ENCODE measurements around the gene MGMT. TPM values are rescaled to one million over a fixed set of nuclear protein-coding genes. Genes with fewer than 3 reads are reported as not detected.

The MGMT gene
- polyA plus RNA-seq, 12 donors, result 11.3 to 18.1 (median 13.5) TPM; not detected in 1

DNA sequence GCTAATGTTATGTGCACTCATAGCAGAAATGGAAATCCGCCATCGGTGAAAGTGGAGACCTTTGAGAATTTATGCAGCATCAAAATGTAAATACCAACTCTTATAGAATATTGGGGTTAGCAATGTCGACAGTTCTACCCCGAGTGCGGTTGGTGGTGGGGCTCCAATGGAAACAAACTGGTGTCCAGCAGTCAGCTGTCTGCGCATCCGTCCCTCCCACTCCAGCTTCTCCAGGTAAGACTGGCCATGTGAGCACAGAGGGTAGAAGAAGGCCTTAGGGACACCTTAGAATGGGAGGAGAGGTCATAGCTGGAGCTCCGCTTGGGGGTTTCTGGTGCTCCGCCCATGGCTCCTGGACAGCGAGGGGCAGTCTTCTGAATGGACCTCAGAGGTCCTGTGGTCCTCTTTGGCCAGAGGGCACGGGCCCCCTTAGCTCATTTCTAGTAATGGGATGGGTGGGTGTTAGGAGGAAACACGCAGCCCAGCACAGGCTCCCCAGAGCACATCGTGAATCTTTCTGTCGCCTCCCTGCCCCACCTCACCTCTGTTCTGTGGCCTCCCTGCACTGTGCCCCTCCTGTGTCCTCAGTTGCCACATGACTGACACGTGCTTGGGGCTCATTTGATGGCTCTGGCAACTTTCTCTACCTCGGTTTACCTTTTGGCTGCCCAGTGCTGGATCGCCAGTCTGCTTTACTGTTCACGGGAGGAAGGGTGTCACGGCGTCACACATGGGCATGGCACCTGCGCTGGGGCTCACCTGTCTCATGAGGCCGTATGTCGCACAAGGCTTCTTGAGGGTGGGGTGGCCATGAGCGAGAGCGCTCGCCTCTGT, 50.0 kb downstream of the MGMT start:
- DNase-seq, result no peak

DNA sequence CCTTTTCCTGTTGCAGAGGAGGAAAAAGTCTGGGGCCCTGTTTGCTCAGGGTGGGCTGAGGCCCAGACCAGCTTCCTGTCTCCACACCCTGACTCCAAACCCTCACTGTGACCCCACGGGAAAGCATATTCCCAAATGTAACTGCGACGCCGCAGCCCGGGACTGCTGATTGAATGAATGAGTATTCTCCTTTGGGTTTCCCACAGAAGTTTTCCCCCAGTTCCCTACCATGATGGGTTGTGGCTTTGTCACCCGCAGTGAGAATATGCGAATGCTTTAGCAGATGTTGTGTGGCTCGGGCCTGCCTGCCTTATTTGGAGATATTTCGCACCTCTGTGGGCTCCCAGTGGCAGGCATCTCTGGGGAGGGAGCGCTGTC, 50.6 kb downstream of the MGMT start:
- no peak for DNase-seq

DNA sequence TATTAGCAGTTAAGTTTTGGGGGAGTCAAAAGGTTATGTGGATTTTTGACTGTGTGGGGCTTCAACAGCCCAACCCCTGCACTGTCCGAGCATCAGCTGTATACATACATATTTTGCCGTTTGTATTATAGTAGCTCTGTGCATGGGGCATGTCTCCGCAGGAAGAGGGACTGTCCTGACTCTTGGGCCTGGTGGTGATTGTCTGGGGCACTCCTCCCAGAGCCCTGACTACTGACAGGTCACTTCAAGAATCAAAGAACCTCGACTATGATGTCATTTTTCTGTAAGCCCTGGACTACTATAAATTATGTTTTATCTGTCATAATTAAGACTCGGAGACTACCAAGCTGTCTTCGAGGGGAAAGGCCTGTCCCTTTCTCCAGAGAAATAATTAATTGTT, 51.8 kb downstream of the MGMT start:
- no peak for DNase-seq

GRCh38 chr10:129520440-129521080, 53.5 kb downstream of the MGMT start:
- no peak for DNase-seq

DNA sequence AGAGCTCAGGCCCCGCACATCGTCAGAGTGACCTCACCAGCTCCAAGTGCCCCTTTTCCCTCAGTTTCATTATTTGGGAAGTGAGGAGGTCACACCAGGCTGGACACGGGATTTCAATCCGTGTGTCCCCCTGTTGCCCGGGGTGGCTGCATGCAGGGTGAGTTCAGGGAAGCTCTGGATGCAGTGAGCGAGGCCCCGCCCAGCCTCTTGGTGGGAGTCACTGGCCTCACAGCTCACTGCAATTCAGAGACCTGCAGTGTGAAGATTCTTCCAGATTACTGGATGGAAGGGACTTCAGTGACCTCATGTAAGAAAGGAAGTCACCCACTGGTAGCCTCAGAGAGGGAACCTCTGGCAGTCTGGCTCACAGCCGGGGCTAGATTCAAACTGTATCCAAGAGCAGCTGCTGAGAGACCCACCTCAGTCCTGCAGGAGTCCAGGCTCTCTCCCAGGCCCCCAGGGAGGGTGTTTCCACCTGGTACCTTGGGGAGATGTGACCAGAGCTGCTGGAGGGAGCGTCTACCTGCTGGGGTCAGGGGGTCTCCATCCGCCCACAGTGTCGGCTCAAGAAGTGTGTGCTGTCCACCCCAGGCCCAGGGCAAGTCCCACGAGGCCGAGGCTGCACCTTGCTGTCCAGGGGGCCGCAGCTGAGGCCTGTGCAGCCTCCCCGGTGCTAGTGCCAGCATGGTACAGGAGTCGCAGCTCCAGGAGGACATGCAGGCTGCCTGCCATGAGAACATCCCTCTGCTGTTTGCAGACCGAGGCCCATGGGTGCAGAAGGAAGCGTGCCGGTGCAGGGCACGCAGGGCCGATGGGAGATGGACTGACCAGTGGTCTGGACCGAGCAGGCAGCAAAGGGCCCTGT, 54.4 kb downstream of the MGMT start:
- no peak for DNase-seq

GRCh38 chr10:129522041-129522585, 55.1 kb downstream of the MGMT start:
- no peak for DNase-seq

DNA sequence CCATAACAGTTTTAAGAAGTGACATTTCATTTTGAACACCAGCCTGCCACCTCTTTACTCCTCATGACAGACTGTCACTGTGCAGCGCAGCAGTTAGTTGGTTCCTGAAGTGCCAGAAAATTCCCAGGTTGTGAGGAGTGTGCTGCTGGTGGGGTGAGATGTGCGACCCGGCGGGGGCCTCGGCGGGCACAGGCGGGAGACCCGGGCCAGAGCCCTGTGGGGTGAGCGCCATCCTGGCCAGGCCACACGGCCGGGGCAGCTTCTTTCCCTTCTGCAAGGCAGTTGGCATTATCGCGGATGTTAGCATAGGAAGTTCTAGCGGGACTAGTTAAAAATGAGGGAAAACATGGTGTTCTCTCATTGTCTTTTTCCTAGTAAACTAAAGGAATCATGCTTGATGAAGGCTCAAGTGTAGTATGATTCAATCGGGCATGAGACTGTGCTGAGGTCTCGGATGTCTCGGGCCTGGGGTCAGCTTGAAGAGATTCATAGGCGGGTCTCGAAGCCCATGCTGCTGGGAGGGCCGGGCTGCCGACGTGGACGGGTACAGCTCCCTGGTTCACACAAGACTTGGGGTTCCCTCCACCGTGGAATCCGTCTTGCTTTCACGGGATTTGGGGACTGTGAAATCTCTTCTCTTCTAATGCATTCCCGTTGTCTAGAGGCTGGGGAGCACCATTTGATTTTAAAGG, 56.1 kb downstream of the MGMT start:
- DNase-seq, result no peak

DNA sequence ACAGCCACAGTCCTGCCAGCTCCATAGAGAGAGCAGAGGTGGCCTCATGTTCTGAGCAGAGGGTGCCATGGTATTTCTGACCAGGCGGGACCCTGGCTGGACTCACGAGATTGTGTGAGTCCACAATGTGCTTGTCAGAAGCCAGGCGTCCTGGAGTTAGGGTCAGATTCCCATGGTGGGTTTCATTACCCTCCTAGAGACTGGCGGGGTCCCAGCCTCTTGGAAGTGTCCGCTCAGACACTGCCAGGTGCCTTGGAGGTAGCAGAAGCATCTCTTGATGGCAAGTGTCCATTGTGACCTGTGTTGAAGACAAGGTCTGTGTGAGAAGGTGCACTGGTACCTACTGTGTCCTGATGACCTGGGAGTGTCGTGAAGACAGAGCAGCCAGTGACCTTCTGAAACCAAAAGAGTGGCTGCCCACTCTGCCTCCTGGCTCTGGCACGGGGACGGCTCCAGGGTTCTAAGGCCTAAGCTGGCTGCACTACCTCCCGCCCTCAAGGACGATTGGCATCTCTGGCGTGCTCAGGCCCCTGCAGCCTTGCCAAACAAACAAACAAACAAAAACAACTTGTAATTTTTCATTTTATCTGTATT, 56.8 kb downstream of the MGMT start:
- DNase-seq, result no peak

DNA sequence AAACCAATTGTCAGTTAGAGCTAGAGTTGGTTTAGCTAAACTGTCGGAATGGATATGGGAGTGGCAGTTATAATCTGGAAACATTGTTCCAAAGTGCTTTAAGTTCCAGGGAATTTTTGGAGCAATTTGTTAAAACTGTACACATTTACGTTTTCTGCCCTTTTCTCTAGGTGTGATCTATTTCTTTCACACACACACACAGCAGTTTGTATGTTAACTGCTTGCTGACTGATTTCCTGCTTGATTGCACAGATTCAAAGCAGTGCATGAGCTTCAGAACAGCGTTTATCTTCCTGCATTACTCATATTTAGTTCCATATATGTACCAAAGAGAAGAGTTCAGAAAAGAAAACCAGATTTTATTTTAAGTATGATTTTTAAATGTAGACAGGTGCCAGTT, 57.9 kb downstream of the MGMT start:
- no peak for DNase-seq

DNA sequence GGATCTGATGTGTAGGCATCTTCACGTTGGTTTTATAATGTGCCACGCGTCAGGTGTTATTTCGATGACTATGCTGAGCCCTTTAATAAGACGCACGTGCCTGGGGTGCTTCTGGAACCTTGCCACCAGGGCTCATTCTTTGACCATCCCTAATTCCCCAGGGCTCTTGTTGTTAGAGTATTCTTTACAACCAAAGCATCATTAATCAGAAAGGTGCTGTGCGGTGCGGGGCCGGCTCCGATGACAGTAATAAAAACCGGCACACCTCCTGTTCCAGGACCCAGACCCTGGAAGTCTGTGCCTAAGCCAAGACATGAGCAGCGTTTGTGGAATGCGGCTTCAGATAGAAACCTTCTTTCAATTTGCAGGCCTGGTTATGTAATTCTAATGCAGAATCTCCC, 58.4 kb downstream of the MGMT start:
- peak; percentile 59 for DNase-seq

- DNase-seq, result no peak
Observed at GRCh38 chr10:129526943-129527342, 59.9 kb downstream of the MGMT start.

GRCh38 chr10:129528376-129528978, 61.4 kb downstream of the MGMT start:
- DNase-seq, result no peak

DNA sequence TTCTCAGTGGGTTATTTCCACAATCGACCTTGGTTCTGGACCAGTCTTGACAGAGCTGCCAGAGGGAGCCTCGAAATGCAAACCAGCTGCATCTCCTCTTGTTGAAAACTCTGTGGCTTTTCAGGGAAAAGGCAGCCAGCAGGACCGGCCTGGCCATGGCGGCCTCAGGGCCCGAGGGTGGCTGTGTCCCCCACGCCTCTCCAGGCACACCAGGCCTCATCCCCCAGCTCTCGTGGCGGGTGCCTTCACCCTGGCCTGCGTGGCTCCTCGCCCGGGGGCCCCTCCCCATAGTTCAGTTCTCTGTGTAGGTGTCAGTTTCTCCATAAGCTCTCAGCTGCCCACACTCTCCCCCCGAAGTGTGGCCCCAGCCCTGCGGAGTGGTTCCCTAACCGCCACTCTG, 63.5 kb downstream of the MGMT start:
- DNase-seq, result no peak

- DNase-seq, result no peak
Observed at GRCh38 chr10:129531195-129531968, 64.3 kb downstream of the MGMT start.

DNA sequence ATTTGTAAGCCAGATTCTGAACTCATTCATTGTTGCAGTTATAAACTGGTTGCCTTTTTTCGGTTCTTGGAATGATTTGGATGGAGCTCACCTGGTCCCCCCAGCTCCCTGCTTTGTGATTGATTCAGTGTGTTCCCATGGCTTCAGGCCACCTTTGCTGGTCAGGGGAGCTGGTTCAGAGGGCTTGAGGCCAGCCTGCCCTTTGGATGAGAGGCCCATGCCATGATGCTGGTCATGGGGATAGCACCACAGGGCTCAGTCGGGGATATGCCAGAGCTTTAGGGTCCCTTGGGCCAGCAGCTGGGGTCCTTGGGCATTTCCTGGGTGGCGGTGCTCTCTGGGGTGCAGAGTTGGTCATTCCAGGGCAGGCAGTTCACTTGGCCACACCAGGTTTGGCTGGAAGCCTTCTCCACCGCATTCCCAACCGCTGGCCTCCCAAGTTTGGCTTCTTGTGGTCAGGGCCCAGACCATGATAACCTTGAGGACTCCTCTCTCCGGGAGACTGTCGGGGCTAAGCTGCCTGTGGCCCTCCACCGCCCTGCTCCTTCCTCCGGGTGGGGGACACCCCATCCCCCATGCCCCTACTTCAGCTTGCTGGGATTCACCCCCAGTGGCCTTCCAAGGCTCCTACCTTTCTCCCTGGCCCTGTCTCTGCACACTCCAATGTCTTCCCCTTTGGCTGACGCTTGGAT, 65.1 kb downstream of the MGMT start:
- DNase-seq, result no peak

DNA sequence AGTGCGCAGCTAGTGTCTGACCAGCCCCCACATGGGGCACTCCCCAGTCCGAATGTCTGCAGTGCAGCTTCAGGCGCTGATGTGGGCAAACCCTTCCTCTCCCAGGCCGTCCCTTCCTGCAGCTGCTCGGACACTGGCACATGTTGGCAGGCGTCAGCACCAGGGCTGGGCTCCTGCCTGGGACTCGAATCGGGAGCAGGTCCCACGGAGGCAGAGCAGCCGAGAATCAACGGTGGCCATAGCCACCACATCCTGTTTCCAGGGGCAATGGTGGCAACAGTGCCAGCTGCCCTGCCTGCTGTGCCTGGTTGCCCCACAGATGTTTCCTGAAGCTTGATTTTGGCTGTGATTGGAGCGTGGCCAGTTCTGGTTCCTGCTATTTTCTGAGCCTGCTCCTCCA, 65.8 kb downstream of the MGMT start:
- no peak for DNase-seq

DNA sequence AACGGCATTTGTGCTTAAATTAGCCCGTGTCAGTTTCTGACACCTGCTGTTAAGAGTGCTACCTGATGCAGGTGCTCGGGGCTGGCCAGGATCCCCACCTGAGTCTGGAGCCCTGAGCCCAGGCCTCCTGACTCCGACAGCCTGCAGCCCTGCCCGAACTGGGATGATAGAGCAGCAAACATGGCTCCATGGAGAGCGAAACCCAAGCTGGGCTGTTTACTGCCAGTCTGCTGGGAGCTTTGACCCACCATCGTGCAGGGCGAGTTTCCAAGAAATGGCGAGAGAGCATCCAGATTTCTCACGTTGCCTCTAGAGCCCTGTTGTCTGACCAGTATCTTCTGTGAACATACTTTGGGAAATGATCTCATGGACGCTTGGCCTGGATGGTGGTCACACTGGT, 66.2 kb downstream of the MGMT start:
- no peak for DNase-seq

DNA sequence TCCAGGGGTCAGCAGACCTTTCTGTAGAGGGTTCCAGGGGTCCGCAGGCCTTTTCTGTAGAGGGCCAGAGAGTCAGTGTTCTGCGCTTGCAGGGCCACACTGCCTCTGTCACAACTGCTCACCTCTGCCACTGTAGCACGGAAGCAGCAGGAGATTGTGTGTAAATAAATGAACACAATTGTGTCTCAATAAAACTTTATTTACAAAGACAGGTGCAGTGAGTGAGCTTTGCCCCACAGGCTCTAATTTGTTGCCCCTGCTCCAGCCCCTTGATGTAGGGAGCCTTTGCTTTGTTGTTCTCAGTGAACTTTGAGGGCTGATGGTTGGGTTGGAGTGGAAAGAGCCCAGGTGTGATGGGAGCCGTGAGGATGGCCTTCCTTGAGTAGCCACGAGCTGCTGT, 67.8 kb downstream of the MGMT start:
- DNase-seq, result no peak

- no peak for DNase-seq
Observed at GRCh38 chr10:129536336-129536735, 69.3 kb downstream of the MGMT start.
